Gastrocnemius medialis (tissue), 4 donors: Measurements from ENCODE around the gene ABCB10. TPM values are rescaled to one million over a fixed set of nuclear protein-coding genes. Genes with fewer than 3 reads are reported as not detected.

Experiments
- ATAC-seq, 2 donors: fragments of 150-250 bp; one replicate each; pipeline ENCODE4 v1.9.1; 2016
- DNase-seq, 2 donors: peaks; one replicate each; pipeline ENCODE4 v3.0.0-alpha.2; 2019
- H3K27ac ChIP-seq, 4 donors: fragments of 200-600 bp; sonication (generic); 1 replicate in 1 of 4; 2 replicates in 3 of 4; pipeline ENCODE4 v1.5.1; 2016 to 2018; ENCODE audit warnings: mild to moderate bottlenecking in 2 of 4, moderate library complexity in 1 of 4
- H3K27me3 ChIP-seq, 3 donors: fragments of 200-600 bp; sonication (generic) in 2 of 3; 1 replicate in 1 of 3; 2 replicates in 2 of 3; pipeline versions ENCODE4 v1.5.1 to v1.6.0; 2016 to 2019; ENCODE audit warnings: mild to moderate bottlenecking in 1 of 3, moderate library complexity in 1 of 3
- H3K36me3 ChIP-seq, 2 donors: fragments of 200-600 bp; sonication (generic) in 1 of 2; one replicate each; pipeline ENCODE4 v1.5.1; 2017 to 2018
- H3K4me1 ChIP-seq, 2 donors: fragments of 200-600 bp; sonication (generic) in 1 of 2; one replicate each; pipeline ENCODE4 v1.5.1; 2016 to 2017; ENCODE audit warnings: mild to moderate bottlenecking in 2 of 2
- H3K4me3 ChIP-seq, 4 donors: fragments of 200-600 bp; sonication (generic) in 3 of 4; 1 replicate in 1 of 4; 2 replicates in 3 of 4; pipeline ENCODE4 v1.5.1; 2016 to 2019; ENCODE audit warnings: mild to moderate bottlenecking in 2 of 4
- H3K9me3 ChIP-seq, 3 donors: fragments of 200-600 bp; sonication (generic) in 2 of 3; 1 replicate in 1 of 3; 2 replicates in 2 of 3; pipeline ENCODE4 v1.5.1; 2016 to 2019
- CTCF ChIP-seq, 5 experiments: fragments of 450-650 bp in 3 of 5; fragments of 200-600 bp in 2 of 5; sonication (generic) in 2 of 5; IDR thresholded peaks in 4 of 5; conservative IDR thresholded peaks in 1 of 5; 1 replicate in 4 of 5; 2 replicates in 1 of 5; pipeline ENCODE4 v1.5.1; 2016 to 2019; ENCODE audit warnings: antibody characterized with exemption in 5 of 5, mild to moderate bottlenecking in 3 of 5, moderate library complexity in 3 of 5
- POLR2A ChIP-seq, 2 donors: fragments of 450-650 bp; IDR thresholded peaks; one replicate each; pipeline ENCODE4 v1.6.1; 2017; ENCODE audit warnings: antibody characterized with exemption in 2 of 2, mild to moderate bottlenecking in 2 of 2, moderate library complexity in 2 of 2
- in situ Hi-C, 4 donors: fragments of 200-750 bp; cut with MboI; loops; one replicate each; pipeline versions ENCODE4 v1.15.0 to v1.8.0; 2017; ENCODE audit warnings: low sequenced_read_pairs in 4 of 4
- intact Hi-C: fragments of 100-400 bp; cut with DNase I; formaldehyde crosslinking; loops from one replicate; pipeline ENCODE4 v1.15.1; 2023; ENCODE audit warnings: low total_unique reads
- total RNA-seq, 4 donors: library from RNA; depleted of rRNA; stranded (reverse); fragments of >200 nt; gene quantifications; one replicate each; pipeline versions ENCODE4 v1.1.0 to v1.2.3, GENCODE V29; 2016

Gene ABCB10
- total RNA-seq, 4 donors from 2014 or later: 14.5 to 29.9 (median 19.3) TPM

- DNase-seq: no peak
- Histone ChIP-seq H3K4me3 (no peak overlapping the region), H3K36me3 (peaks cover 0 to 68% of the 10 kb centered on the region in 2 donors), H3K4me1 (no peaks in the 10 kb centered on the region), H3K27me3 (no peaks in the 10 kb centered on the region), H3K27ac (no peak overlapping the region), H3K9me3 (no peaks in the 10 kb centered on the region)
- TF ChIP-seq POLR2A (IDR thresholded peaks at IDR 0.05) (no peak), CTCF (IDR thresholded peaks at IDR 0.05 in 4 of 5, conservative IDR thresholded peaks at IDR 0.05 in 1 of 5) (no peak)
- in situ Hi-C loops: no loop called here
- no peak for ATAC-seq
- intact Hi-C loops: no loop called here
These were observed 19.6 kb downstream of the ABCB10 start for GRCh38 chr1:229538945-229539344.

- Histone ChIP-seq H3K36me3 (peaks cover 0 to 71% of the 10 kb centered on the region in 2 donors), H3K4me3 (no peak overlapping the region), H3K9me3 (no peaks in the 10 kb centered on the region), H3K4me1 (no peaks in the 10 kb centered on the region), H3K27ac (no peak overlapping the region), H3K27me3 (no peaks in the 10 kb centered on the region)
- in situ Hi-C loops: no loop called here
- DNase-seq: no peak
- no peak for TF ChIP-seq POLR2A (IDR thresholded peaks at IDR 0.05)
- TF ChIP-seq CTCF (IDR thresholded peaks at IDR 0.05 in 4 of 5, conservative IDR thresholded peaks at IDR 0.05 in 1 of 5): no peak
- ATAC-seq: no peak
- intact Hi-C loops: no loop called here
These were observed 20.6 kb downstream of the ABCB10 start for GRCh38 chr1:229537894-229538293.

GRCh38 chr1:229536982-229537381 is 21.5 kb downstream of the ABCB10 start:
- Histone ChIP-seq H3K4me3 (no peak overlapping the region), H3K36me3 (peaks cover 0 to 77% of the 10 kb centered on the region in 2 donors), H3K27ac (no peak overlapping the region), H3K4me1 (no peaks in the 10 kb centered on the region), H3K27me3 (no peaks in the 10 kb centered on the region), H3K9me3 (no peaks in the 10 kb centered on the region)
- intact Hi-C loops: no loop called here
- ATAC-seq (no peak), DNase-seq (no peak)
- TF ChIP-seq POLR2A (IDR thresholded peaks at IDR 0.05) (no peak), CTCF (IDR thresholded peaks at IDR 0.05 in 4 of 5, conservative IDR thresholded peaks at IDR 0.05 in 1 of 5) (no peak)
- in situ Hi-C loops: no loop called here

GRCh38 chr1:229535230-229535629 is 23.3 kb downstream of the ABCB10 start:
- in situ Hi-C loops: no loop called here
- H3K9me3 ChIP-seq: no peaks in the 10 kb centered on the region
- H3K27ac ChIP-seq: no peak overlapping the region
- no peak for ATAC-seq
- no peaks in the 10 kb centered on the region for H3K27me3 ChIP-seq
- H3K36me3 ChIP-seq: peaks cover 0 to 65% of the 10 kb centered on the region in 2 donors
- DNase-seq: no peak
- no peak overlapping the region for H3K4me3 ChIP-seq
- H3K4me1 ChIP-seq: no peaks in the 10 kb centered on the region
- intact Hi-C loops: no loop called here
- TF ChIP-seq POLR2A (IDR thresholded peaks at IDR 0.05) (no peak), CTCF (IDR thresholded peaks at IDR 0.05 in 4 of 5, conservative IDR thresholded peaks at IDR 0.05 in 1 of 5) (no peak)

GRCh38 chr1:229531326-229531725 is 27.2 kb downstream of the ABCB10 start:
- intact Hi-C loops (no loop called here), in situ Hi-C loops (no loop called here)
- H3K4me1 ChIP-seq: no peaks in the 10 kb centered on the region
- H3K36me3 ChIP-seq: peaks cover 0 to 58% of the 10 kb centered on the region in 2 donors
- no peak overlapping the region for H3K4me3 ChIP-seq
- H3K27me3 ChIP-seq: no peaks in the 10 kb centered on the region
- TF ChIP-seq POLR2A (IDR thresholded peaks at IDR 0.05) (no peak), CTCF (IDR thresholded peaks at IDR 0.05 in 4 of 5, conservative IDR thresholded peaks at IDR 0.05 in 1 of 5) (no peak)
- DNase-seq (no peak), ATAC-seq (no peak)
- H3K9me3 ChIP-seq: no peaks in the 10 kb centered on the region
- no peak overlapping the region for H3K27ac ChIP-seq
